ENCODE data around the gene CYGB.
"Not testable (repeated sequence)": the region's sequence is repeated elsewhere in the genome, so short reads cannot be mapped to it uniquely, and the experiment has no call there.

The CYGB gene

DNA sequence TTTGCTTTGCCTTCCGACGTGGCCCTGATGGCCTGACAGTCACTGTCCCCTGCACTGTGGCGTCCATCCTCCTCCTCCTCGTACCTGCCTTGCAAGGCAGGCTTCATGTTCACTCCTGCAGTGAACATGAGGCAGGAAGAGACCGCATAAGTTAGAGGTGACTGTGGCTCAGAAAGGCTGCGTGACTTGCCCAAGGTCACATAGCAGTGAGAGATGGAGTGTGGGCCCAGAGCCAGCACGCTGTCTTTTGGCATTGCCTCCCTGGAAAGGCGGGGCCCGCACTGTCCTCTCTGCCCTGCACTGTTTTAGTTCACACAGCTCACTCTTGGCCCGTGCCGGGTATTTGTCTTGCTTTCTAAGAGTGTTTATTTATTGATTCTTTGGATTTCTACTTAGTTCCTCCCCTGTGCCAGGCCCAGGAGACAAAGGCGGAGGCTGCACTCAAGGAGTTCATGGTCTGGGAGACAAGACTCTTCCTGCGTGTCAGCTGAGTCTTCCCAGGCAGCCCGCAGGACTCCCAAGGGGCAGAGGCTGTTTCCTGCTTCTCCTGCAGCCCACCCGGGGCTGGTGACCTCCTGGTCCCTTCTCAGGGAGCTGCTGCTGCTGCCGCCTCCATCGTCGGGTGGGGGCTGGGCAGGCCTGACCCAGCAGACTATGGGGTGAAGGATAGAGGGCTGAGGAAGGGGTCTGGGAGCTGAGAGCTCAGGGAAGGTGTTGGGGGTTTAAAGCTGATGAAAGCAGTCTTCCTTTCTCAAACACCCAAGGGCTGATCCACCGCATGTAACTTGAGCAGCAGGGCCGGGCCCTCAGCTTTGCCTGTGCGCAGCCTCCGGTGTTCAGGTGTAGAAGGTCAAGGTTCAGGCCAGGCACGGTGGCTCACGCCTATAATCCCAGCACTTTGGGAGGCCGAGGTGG lies 12.7 kb downstream of the CYGB start:
- no peak for DNase-seq (ENCODE audit: low read depth in 2 of 2, low spot score in 1 of 2)

DNA sequence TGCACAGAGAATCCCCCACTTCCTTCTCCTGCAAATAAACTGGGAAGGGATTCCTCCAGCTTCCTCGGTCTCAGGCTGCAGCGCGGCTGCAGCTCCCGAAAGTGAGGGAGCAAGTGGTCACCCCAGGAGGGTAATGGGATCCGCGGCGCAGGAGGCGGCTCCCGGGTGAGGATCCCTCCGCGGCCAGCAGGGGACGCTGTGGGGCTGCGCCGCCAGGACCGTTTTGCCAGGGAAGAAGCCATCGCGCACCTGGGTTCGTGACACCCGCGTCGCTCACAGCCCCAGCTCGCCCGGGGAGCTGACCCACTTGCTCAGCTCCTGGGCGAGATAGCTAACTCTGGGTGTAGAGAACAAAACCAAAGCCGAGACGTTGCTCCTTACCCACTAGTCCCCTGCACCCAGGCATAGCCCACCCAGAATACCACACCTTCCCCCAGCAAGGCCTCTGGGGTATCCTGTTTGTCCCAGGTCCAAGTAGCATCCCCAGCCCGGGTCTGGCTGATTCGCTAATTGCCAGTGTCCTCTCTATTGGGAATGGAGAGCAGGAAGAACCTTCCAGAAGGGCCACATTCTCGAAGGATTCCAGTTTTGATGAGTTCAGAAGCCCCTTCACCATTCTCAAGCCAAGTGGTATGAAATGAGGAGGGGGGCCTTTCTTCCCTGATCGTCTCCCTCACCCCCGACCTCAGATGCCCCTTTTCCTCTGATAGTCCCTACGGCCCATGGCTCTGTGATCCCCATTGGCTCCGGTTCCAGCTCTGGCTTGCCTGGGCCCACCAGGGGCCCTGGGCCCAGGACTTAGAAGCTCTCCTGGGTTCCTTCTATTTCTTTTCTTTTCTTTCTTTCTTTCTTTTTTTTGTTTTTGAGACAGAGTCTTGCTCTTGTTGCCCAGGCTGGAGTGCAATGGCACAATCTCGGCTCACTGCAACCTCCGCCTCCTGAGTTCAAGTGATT lies 14.1 kb downstream of the CYGB start:
- DNase-seq (ENCODE audit: low read depth in 2 of 2, low spot score in 1 of 2): peak; percentile 73

- DNase-seq (ENCODE audit: low read depth in 2 of 2, low spot score in 1 of 2): not testable (repeated sequence)
These were observed 15.8 kb downstream of the CYGB start for GRCh38 chr17:76521683-76522082.

DNA sequence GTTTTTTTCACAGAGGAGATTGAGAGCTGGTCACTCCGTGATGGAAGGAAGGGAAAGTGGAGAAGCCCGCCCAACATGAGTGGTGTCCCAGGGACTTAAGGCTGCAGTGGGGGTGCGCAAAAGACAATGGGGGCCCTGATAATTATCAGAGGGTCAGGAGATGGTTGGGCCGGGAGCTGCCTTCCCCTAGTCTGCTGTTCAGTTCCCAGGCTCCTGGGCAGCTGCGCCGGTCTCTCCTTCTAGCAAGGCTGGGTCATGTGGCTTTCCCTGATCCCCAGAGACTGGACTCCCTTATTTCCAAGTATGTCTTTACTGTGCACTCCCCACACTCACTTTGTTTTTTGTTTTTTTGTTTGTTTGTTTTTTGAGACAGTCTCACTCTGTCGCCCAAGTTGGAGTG lies 16.2 kb downstream of the CYGB start:
- no peak for DNase-seq (ENCODE audit: low read depth in 2 of 2, low spot score in 1 of 2)

- no peak for DNase-seq (ENCODE audit: low read depth in 2 of 2, low spot score in 1 of 2)
These were observed 18.2 kb downstream of the CYGB start for GRCh38 chr17:76519048-76519966.

DNA sequence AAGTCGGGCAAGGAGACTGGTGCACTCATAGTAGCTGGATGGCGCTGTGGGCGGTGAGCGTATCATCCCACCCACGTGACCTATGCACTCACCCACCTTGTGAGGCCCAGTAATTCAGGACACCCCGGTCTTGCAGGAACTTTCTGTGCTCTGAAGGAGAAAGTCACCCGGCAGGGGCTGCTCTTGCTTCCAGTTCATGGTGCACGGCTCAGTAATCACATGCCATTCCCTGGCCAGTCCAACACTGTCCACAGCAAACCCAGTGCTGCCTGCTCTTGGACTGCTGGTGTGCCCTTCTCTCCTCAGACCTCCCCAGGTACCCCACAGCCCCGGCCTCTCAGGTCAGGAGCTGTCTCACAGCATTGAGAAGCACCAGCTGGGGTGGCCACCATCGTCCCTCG lies 19.9 kb downstream of the CYGB start:
- DNase-seq (ENCODE audit: low read depth in 2 of 2, low spot score in 1 of 2): no peak

DNA sequence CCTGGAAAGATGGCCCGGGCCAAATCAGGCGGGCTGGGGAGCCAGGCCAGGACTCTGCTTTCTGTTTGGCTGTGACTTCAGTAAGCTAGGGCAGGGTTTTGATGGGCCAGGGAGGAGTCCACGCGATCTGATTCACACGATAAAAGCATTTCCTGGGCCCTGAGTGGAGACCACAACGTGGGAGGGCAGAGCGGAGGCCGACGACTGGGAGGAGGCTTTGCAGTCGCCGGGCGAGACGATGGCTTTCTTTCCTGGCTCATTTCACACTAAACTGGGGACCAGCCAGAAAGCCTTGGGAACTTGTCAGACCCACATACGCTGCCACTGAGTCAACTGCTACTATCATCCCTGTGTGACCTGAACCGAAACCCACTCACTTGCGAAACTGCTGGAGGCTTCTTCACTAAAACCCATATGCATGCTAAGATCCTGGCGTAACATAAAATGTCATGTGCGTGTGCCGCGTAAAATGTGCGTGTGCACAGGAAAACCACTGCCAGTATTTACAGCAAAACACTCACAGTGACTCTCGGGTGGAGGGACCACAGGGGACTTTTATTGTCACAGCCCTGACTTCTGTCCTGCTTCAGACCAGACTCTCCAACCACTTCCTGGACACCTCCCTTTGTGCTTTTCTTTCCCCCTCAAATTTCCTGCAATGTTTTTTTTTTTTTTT lies 22.1 kb downstream of the CYGB start:
- DNase-seq (ENCODE audit: low read depth in 2 of 2, low spot score in 1 of 2): peak; percentile 47 to 64

DNA sequence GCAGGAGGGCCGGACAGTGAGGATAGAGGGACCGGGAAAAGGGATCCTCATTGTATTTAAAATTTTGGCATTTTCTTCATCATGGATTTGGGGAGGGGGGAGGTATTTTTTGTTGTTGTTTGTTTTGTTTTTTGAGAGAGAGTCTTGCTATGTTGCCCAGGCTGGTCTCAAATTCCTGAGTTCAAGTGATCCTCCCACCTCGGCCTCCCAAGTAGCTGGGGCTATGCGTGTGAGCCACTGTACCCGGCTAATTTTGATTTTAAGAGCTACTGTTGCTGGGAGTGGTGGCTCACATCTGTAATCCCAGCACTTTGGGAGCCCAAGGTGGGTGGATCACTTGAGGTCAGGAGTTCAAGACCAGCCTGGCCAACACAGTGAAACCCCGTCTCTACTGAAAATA lies 23.2 kb downstream of the CYGB start:
- DNase-seq (ENCODE audit: low read depth in 2 of 2, low spot score in 1 of 2): not testable (repeated sequence)

DNA sequence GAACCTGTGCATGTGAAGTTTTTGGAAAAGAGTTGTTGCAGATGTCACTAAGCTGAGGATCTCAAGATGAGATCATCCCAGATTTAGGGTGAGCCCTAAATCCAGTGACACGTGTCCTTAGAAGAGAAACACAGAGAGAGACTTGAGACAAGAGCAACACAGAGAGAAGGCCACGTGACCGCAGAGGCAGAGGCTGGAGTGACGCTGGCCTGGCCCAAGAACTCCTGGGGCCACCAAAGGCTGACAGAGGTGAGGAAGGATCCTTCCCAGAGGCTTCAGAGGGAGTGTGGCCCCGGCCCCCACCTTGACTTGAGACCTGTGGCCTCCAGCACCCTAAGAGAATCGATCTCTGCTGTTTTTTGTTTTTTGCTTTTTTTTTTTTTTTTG lies 24.2 kb downstream of the CYGB start:
- DNase-seq (ENCODE audit: low read depth in 2 of 2, low spot score in 1 of 2): no peak

GRCh38 chr17:76512366-76513305 lies 24.9 kb downstream of the CYGB start:
- DNase-seq (ENCODE audit: low read depth in 2 of 2, low spot score in 1 of 2): no peak

GRCh38 chr17:76511668-76512365 lies 25.7 kb downstream of the CYGB start:
- DNase-seq (ENCODE audit: low read depth in 2 of 2, low spot score in 1 of 2): no peak

DNA sequence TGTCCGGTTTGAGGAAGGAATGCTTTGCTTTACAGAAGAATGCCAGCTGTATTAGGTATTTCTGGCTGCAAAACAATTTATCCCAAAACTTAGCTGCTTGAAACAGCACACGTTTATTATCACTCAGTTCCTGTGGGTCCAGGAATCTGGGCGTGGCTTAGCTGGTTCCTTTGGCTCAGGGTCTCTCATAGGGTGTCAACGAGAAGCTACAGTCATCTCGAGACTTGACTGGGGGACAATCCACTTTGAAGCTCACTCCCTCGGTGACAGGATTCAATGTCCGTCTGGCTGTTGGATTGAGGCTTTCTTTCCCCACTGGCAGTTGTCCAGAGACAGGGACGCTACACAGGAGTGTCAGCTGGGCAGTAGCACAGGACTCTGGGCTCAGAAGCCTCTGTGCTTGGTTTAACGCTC lies 26.7 kb downstream of the CYGB start:
- DNase-seq (ENCODE audit: low read depth in 2 of 2, low spot score in 1 of 2): no peak

GRCh38 chr17:76508472-76509063 lies 28.9 kb downstream of the CYGB start:
- not testable (repeated sequence) for DNase-seq (ENCODE audit: low read depth in 2 of 2, low spot score in 1 of 2)

- peak; percentile 79 to 88 for DNase-seq (ENCODE audit: low read depth in 2 of 2, low spot score in 1 of 2)
These were observed 30.8 kb downstream of the CYGB start for GRCh38 chr17:76506408-76507345.

- DNase-seq (ENCODE audit: low read depth in 2 of 2, low spot score in 1 of 2): no peak
These were observed 33.4 kb downstream of the CYGB start for GRCh38 chr17:76504117-76504516.

DNA sequence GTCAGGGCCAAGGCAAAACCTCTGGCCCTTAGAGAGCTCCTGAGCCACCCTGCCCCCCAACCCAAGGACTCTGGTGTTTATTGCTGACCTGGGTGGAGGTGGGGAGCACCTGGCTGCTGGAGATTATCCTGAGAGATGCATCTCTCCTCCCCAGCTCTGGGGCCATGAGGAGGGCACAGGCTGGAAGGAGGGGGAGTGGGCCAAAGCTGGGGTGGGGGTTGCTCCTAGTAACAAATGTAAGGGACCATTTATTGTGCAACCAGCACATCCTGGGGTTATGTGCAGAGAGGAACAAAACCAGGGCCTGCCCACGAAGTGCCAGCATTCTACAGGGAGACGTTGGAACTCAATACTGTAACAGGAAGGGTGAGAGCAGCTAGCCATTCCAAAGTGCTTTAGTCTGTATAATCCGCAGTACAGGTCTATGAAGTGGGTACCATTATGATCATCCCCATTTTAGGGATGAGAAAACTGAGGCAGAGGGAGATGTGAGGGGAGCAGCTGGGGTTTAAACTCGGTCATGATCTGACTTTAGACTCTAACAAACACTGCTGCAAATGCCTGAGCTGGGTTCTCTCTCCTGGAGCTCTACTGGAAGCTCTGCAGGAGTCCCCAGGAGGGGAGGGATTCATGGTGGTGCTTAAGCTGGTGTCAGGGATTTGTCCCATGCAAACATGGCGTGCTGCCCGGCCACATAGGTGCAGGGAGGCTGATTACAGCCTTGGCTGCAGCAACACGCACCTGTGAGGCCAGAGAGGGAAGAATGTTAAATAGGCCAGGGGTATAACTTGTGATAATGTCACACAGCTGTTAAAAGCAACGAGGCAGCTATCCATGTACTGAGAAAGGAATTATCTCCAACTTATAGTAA lies 34.9 kb downstream of the CYGB start:
- no peak for DNase-seq (ENCODE audit: low read depth in 2 of 2, low spot score in 1 of 2)
